ENCODE data around the gene TRABD2A. TPM values are rescaled to one million over a fixed set of nuclear protein-coding genes. Genes with fewer than 3 reads are reported as not detected.

TRABD2A gene
- total and polyA plus RNA-seq, 2 experiments from 2014 or later = 3.4 to 5.0 TPM

GRCh38 chr2:84854850-84855249 is 26.0 kb downstream of the TRABD2A start:
- 34 to 38% methylated on average over 4 of the region's 4 CpGs for WGBS, 2 experiments (ENCODE audit: low coverage in 1 of 2, low lambda C conversion rate in 2 of 2, missing lambda C conversion rate in 2 of 2)
- in situ Hi-C loops (cut with MboI) = loop anchor here (25.0 kb wide), 1 partner anchor 518 kb away; no protein-coding TSS in a partner anchor

GRCh38 chr2:84851876-84852275 is 29.0 kb downstream of the TRABD2A start:
- WGBS, 2 experiments (ENCODE audit: low coverage in 1 of 2, low lambda C conversion rate in 2 of 2, missing lambda C conversion rate in 2 of 2) = 57 to 63% methylated on average over 3 of the region's 3 CpGs
- no peaks in the 10 kb centered on the region for H3F3A ChIP-seq (ENCODE audit: insufficient read depth)
- no peaks in the 10 kb centered on the region for H3K4me1 ChIP-seq (ENCODE audit: insufficient read depth)

More at GRCh38 chr2:84854850-84855249, 26.0 kb downstream of the TRABD2A start:
- H3F3A ChIP-seq (ENCODE audit: insufficient read depth) = no peaks in the 10 kb centered on the region
- no peak overlapping the region for H3K4me3 ChIP-seq
- no peaks in the 10 kb centered on the region for H4K20me1 ChIP-seq (ENCODE audit: insufficient read depth)
- H3K79me2 ChIP-seq (ENCODE audit: insufficient read depth) = no peaks in the 10 kb centered on the region
- H2AFZ ChIP-seq = no peak overlapping the region
- TF ChIP-seq EZH2 (IDR thresholded peaks at IDR 0.05; ENCODE audit: insufficient read depth, poor library complexity, severe bottlenecking) (no peak), EZH2phosphoT487 (IDR thresholded peaks at IDR 0.05; ENCODE audit: insufficient read depth, low read depth) (no peak)
- no peaks in the 10 kb centered on the region for H3K9me3 ChIP-seq (ENCODE audit: low read depth)
- H3K27me3 ChIP-seq (replicated peaks; ENCODE audit: insufficient read depth) = no peaks in the 10 kb centered on the region
- H3K4me1 ChIP-seq (ENCODE audit: insufficient read depth) = no peaks in the 10 kb centered on the region
- no peaks in the 10 kb centered on the region for H3K9me2 ChIP-seq (ENCODE audit: insufficient read depth)
- H3K4me2 ChIP-seq (ENCODE audit: unreplicated experiment) = no peak overlapping the region
- no peak overlapping the region for H3K27ac ChIP-seq
- no peak overlapping the region for H3K9ac ChIP-seq
- no peaks in the 10 kb centered on the region for H3K36me3 ChIP-seq (ENCODE audit: low read depth)
- DNase-seq = no peak

GRCh38 chr2:84850471-84850870 is 30.4 kb downstream of the TRABD2A start:
- no peak overlapping the region for H3K4me3 ChIP-seq
- DNase-seq = no peak

More at GRCh38 chr2:84851876-84852275, 29.0 kb downstream of the TRABD2A start:
- Histone ChIP-seq H4K20me1 (ENCODE audit: insufficient read depth) (no peaks in the 10 kb centered on the region), H3K27ac (no peak overlapping the region), H3K4me2 (ENCODE audit: unreplicated experiment) (no peak overlapping the region), H3K9ac (no peak overlapping the region), H3K27me3 (replicated peaks; ENCODE audit: insufficient read depth) (no peaks in the 10 kb centered on the region), H3K36me3 (ENCODE audit: low read depth) (no peaks in the 10 kb centered on the region), H3K4me3 (no peak overlapping the region), H3K9me3 (ENCODE audit: low read depth) (no peaks in the 10 kb centered on the region), H2AFZ (no peak overlapping the region), H3K79me2 (ENCODE audit: insufficient read depth) (no peaks in the 10 kb centered on the region), H3K9me2 (ENCODE audit: insufficient read depth) (no peaks in the 10 kb centered on the region)
- TF ChIP-seq EZH2phosphoT487 (IDR thresholded peaks at IDR 0.05; ENCODE audit: insufficient read depth, low read depth) (no peak), EZH2 (IDR thresholded peaks at IDR 0.05; ENCODE audit: insufficient read depth, poor library complexity, severe bottlenecking) (no peak)
- DNase-seq = no peak
- in situ Hi-C loops (cut with MboI) = loop anchor here (25.0 kb wide), 1 partner anchor 515 kb away; no protein-coding TSS in a partner anchor

GRCh38 chr2:84849271-84849952 is 31.5 kb downstream of the TRABD2A start:
- DNase-seq = peak; percentile 51
- 73 to 78% methylated on average over 8 of the region's 8 CpGs for WGBS, 2 experiments (ENCODE audit: low coverage in 1 of 2, low lambda C conversion rate in 2 of 2, missing lambda C conversion rate in 2 of 2)
- Histone ChIP-seq H3K9me2 (ENCODE audit: insufficient read depth) (no peaks in the 10 kb centered on the region), H3K4me3 (no peak overlapping the region), H3K36me3 (ENCODE audit: low read depth) (no peaks in the 10 kb centered on the region), H4K20me1 (ENCODE audit: insufficient read depth) (no peaks in the 10 kb centered on the region), H3F3A (ENCODE audit: insufficient read depth) (no peaks in the 10 kb centered on the region), H3K79me2 (ENCODE audit: insufficient read depth) (no peaks in the 10 kb centered on the region), H3K4me2 (ENCODE audit: unreplicated experiment) (no peak overlapping the region), H3K27me3 (replicated peaks; ENCODE audit: insufficient read depth) (no peaks in the 10 kb centered on the region), H3K9me3 (ENCODE audit: low read depth) (no peaks in the 10 kb centered on the region), H2AFZ (no peak overlapping the region), H3K9ac (no peak overlapping the region), H3K4me1 (ENCODE audit: insufficient read depth) (peaks cover 10% of the 10 kb centered on the region; the same call in 1 of the 2 replicates), H3K27ac (no peak overlapping the region)
- in situ Hi-C loops (cut with MboI) = no loop called here
- TF ChIP-seq EZH2 (IDR thresholded peaks at IDR 0.05; ENCODE audit: insufficient read depth, poor library complexity, severe bottlenecking) (no peak), EZH2phosphoT487 (IDR thresholded peaks at IDR 0.05; ENCODE audit: insufficient read depth, low read depth) (no peak)

More at GRCh38 chr2:84850471-84850870, 30.4 kb downstream of the TRABD2A start:
- Histone ChIP-seq H3K4me2 (ENCODE audit: unreplicated experiment) (no peak overlapping the region), H4K20me1 (ENCODE audit: insufficient read depth) (no peaks in the 10 kb centered on the region), H3K27ac (no peak overlapping the region), H3F3A (ENCODE audit: insufficient read depth) (no peaks in the 10 kb centered on the region), H2AFZ (no peak overlapping the region), H3K27me3 (replicated peaks; ENCODE audit: insufficient read depth) (no peaks in the 10 kb centered on the region), H3K9me3 (ENCODE audit: low read depth) (no peaks in the 10 kb centered on the region), H3K4me1 (ENCODE audit: insufficient read depth) (peaks cover 10% of the 10 kb centered on the region; the same call in 1 of the 2 replicates), H3K9me2 (ENCODE audit: insufficient read depth) (no peaks in the 10 kb centered on the region), H3K36me3 (ENCODE audit: low read depth) (no peaks in the 10 kb centered on the region), H3K79me2 (ENCODE audit: insufficient read depth) (no peaks in the 10 kb centered on the region), H3K9ac (no peak overlapping the region)
- no peak for TF ChIP-seq EZH2 (IDR thresholded peaks at IDR 0.05; ENCODE audit: insufficient read depth, poor library complexity, severe bottlenecking)
- TF ChIP-seq EZH2phosphoT487 (IDR thresholded peaks at IDR 0.05; ENCODE audit: insufficient read depth, low read depth) = no peak
- 77 to 81% methylated on average over 4 of the region's 4 CpGs for WGBS, 2 experiments (ENCODE audit: low coverage in 1 of 2, low lambda C conversion rate in 2 of 2, missing lambda C conversion rate in 2 of 2)
- in situ Hi-C loops (cut with MboI) = loop anchor here (25.0 kb wide), 1 partner anchor 513 kb away; no protein-coding TSS in a partner anchor

Measured in GM23248 (cell line).